Immature natural killer cell (primary cell): ENCODE measurements around the gene DHODH. TPM values are rescaled to one million over a fixed set of nuclear protein-coding genes. Genes with fewer than 3 reads are reported as not detected.
"Not testable (repeated sequence)": the region's sequence is repeated elsewhere in the genome, so short reads cannot be mapped to it uniquely, and the experiment has no call there.

ENCODE experiments used
- DNase-seq, 3 donors: peaks; one replicate each; pipeline ENCODE4 v3.0.0; 2022; ENCODE audit warnings: mixed read lengths in 1 of 3
- H3K27ac Mint-ChIP-seq, 6 donors: one replicate each; pipeline ENCODE4 v1.8.0; 2020; ENCODE audit warnings: mixed read lengths in 6 of 6, mild to moderate bottlenecking in 5 of 6, inconsistent platforms in 4 of 6, moderate library complexity in 3 of 6
- H3K27me3 Mint-ChIP-seq, 3 donors: one replicate each; pipeline ENCODE4 v1.8.0; 2020 to 2021; ENCODE audit warnings: low read depth in 3 of 3, mild to moderate bottlenecking in 3 of 3, mixed read lengths in 3 of 3, moderate library complexity in 3 of 3, inconsistent platforms in 1 of 3
- H3K36me3 Mint-ChIP-seq, 3 donors: one replicate each; pipeline ENCODE4 v1.8.0; 2020; ENCODE audit warnings: mixed read lengths in 3 of 3, inconsistent platforms in 2 of 3, mild to moderate bottlenecking in 2 of 3
- H3K4me1 Mint-ChIP-seq, 2 donors: one replicate each; pipeline ENCODE4 v1.8.0; 2020; ENCODE audit warnings: inconsistent platforms in 2 of 2, mild to moderate bottlenecking in 2 of 2, mixed read lengths in 2 of 2, moderate library complexity in 1 of 2
- H3K4me3 Mint-ChIP-seq, 5 donors: one replicate each; pipeline ENCODE4 v1.8.0; 2020; ENCODE audit warnings: mild to moderate bottlenecking in 5 of 5, mixed read lengths in 5 of 5, inconsistent platforms in 3 of 5, moderate library complexity in 3 of 5
- H3K9me3 Mint-ChIP-seq, 6 donors: one replicate each; pipeline ENCODE4 v1.8.0; 2020; ENCODE audit warnings: mild to moderate bottlenecking in 6 of 6, mixed read lengths in 6 of 6, inconsistent platforms in 4 of 6, moderate library complexity in 3 of 6
- polyA plus RNA-seq, 3 donors: library from polyadenylated mRNA; unstranded; fragments of 300-500 nt; fragmentation: Illumina TruSeq; gene quantifications; one replicate each; pipeline ENCODE4 v1.2.3, GENCODE V29; 2021

The DHODH gene
- polyA plus RNA-seq, 3 donors from 2014 or later = 0.34 to 7.2 (median 5.9) TPM

DNA sequence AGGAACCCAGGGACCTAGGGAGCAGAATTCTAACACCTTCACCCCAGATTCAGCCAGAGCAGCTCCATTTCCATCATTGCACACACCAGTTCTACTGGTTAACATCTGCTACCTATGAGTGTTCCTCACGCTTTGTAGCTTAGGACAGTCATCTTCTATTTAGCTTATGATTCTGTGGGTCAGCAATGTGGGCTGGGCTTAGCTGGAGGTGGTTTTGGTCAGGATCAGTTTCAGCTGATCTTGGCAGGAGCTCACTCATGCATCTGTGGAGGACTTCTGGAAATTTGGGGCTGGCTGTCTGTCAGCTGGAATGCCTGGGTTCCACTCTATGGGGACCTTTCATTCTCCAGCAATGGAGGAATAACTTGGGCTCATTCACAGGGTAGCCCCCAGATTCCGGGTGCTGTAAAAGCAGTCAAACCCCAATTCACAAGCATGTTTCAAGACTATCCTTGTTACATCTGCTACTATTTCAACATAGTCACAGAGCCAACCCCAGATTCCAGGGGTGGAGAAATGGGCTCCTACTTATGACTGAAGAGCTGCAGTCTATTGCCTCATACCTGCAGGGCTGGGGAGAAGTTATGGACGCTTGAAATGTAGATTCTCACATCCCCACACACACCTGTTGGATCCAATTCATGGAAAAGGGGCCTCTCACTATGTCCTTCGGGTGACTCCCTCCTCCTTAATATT lies 42.4 kb downstream of the DHODH start:
- no peaks in the 10 kb centered on the region for H3K4me1 Mint-ChIP-seq
- H3K4me3 Mint-ChIP-seq = no peak overlapping the region
- no peaks in the 10 kb centered on the region for H3K27me3 Mint-ChIP-seq
- no peak overlapping the region for H3K27ac Mint-ChIP-seq
- peaks cover 6 to 17% (median 8%) of the 10 kb centered on the region in 3 donors for H3K36me3 Mint-ChIP-seq
- peaks cover 0 to 18% (median 11%) of the 10 kb centered on the region in 6 donors for H3K9me3 Mint-ChIP-seq
- no peak for DNase-seq

DNA sequence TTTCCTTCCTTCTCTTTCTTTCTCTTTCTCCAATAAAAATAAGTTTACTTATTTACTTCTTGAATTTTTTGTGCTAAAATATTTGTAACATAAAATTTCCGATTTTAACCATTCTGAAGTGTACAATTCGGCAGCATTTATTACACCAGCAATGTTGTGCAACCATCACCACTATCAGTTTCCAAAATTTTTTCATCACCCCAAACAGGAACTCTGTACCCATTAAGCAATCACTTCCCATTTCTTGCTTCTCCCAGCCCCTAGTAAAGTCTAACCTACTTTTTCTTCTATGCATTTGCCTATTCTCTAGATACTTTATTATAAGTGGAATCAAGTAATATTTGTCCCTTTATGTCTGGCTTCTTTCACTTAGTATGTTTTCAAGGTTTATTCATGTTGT lies 43.3 kb downstream of the DHODH start:
- DNase-seq = no peak
- H3K36me3 Mint-ChIP-seq = peaks cover 6 to 17% (median 8%) of the 10 kb centered on the region in 3 donors
- no peak overlapping the region for H3K27ac Mint-ChIP-seq
- no peaks in the 10 kb centered on the region for H3K27me3 Mint-ChIP-seq
- no peaks in the 10 kb centered on the region for H3K4me1 Mint-ChIP-seq
- H3K4me3 Mint-ChIP-seq = no peak overlapping the region
- peaks cover 0 to 18% (median 11%) of the 10 kb centered on the region in 6 donors for H3K9me3 Mint-ChIP-seq

- not testable (repeated sequence) for H3K4me3 Mint-ChIP-seq, H3K36me3 Mint-ChIP-seq, DNase-seq, H3K4me1 Mint-ChIP-seq, H3K27ac Mint-ChIP-seq, H3K27me3 Mint-ChIP-seq
- H3K9me3 Mint-ChIP-seq = peaks cover 0 to 11% (median 6%) of the 10 kb centered on the region in 6 donors
Measured at GRCh38 chr16:72054254-72054847, 45.8 kb downstream of the DHODH start, which contains the start of gene HP. TSS of gene HP (plus strand) at chr16:72054505. CDS start at chr16:72054653, 148 bp downstream.

GRCh38 chr16:72055911-72056310 lies 47.4 kb downstream of the DHODH start:
- peaks cover 0 to 4% (median 0%) of the 10 kb centered on the region in 3 donors for H3K36me3 Mint-ChIP-seq
- peaks cover 0 to 2% (median 0%) of the 10 kb centered on the region in 6 donors for H3K9me3 Mint-ChIP-seq
- no peak overlapping the region for H3K27ac Mint-ChIP-seq
- no peaks in the 10 kb centered on the region for H3K4me1 Mint-ChIP-seq
- H3K4me3 Mint-ChIP-seq = no peak overlapping the region
- H3K27me3 Mint-ChIP-seq = no peaks in the 10 kb centered on the region
- DNase-seq = no peak

DNA sequence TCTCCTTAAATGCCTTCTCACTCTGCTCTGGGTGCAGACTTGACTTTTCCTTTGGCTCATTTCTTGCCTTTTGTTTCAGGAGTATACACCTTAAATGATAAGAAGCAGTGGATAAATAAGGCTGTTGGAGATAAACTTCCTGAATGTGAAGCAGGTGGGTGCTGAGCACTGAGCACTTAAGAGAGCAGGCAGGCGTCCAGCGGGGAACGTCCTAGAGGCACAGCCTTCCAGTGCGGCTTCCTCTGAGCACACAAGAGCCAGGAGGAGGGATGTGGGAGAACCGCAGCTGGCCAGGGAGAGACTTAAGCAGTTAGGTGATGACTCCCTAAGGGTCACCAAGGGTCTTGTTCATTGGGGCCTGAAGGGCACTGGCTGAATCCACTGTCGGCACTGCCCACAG lies 48.8 kb downstream of the DHODH start:
- not testable (repeated sequence) for DNase-seq, H3K36me3 Mint-ChIP-seq, H3K9me3 Mint-ChIP-seq, H3K27me3 Mint-ChIP-seq, H3K4me1 Mint-ChIP-seq, H3K27ac Mint-ChIP-seq, H3K4me3 Mint-ChIP-seq

DNA sequence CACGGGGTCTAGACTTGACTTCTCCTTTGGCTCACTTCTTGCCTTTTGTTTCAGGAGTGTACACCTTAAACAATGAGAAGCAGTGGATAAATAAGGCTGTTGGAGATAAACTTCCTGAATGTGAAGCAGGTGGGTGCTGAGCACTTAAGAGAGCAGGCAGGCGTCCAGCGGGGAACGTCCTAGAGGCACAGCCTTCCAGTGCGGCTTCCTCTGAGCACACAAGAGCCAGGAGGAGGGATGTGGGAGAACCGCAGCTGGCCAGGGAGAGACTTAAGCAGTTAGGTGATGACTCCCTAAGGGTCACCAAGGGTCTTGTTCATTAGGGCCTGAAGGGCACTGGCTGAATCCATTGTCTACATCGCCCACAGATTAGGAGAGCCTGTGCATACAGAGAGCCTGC lies 50.5 kb downstream of the DHODH start:
- not testable (repeated sequence) for H3K36me3 Mint-ChIP-seq, H3K27ac Mint-ChIP-seq, H3K27me3 Mint-ChIP-seq, H3K9me3 Mint-ChIP-seq, DNase-seq, H3K4me3 Mint-ChIP-seq, H3K4me1 Mint-ChIP-seq

DNA sequence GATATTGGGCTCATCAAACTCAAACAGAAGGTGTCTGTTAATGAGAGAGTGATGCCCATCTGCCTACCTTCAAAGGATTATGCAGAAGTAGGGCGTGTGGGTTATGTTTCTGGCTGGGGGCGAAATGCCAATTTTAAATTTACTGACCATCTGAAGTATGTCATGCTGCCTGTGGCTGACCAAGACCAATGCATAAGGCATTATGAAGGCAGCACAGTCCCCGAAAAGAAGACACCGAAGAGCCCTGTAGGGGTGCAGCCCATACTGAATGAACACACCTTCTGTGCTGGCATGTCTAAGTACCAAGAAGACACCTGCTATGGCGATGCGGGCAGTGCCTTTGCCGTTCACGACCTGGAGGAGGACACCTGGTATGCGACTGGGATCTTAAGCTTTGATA lies 51.9 kb downstream of the DHODH start:
- H3K4me1 Mint-ChIP-seq = no peaks in the 10 kb centered on the region
- DNase-seq = no peak
- no peak overlapping the region for H3K27ac Mint-ChIP-seq
- no peak overlapping the region for H3K4me3 Mint-ChIP-seq
- peaks cover 0 to 7% (median 0%) of the 10 kb centered on the region in 3 donors for H3K36me3 Mint-ChIP-seq
- peaks cover 0 to 2% (median 1%) of the 10 kb centered on the region in 3 donors for H3K27me3 Mint-ChIP-seq
- H3K9me3 Mint-ChIP-seq = no peaks in the 10 kb centered on the region

DNA sequence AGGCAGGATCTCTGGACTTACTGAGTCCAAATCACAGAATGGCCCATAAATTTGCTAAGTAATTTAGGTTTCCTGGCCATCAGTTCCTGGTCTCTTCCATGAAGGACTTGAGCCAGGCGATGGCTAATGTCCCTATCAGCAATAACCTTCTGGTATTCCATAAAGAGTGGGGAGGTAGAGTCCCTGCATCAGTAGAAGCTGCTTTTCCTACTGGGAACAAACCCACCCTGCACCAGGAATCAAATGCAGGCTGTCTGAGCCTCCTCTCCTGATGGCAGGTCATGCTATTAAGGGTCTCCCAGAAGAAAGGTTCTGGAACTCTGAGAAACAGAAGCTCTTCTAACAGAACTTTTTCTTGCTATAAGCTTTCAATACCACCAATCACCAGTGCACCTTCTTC lies 53.0 kb downstream of the DHODH start:
- no peak overlapping the region for H3K27ac Mint-ChIP-seq
- DNase-seq = no peak
- H3K4me1 Mint-ChIP-seq = no peaks in the 10 kb centered on the region
- peaks cover 0 to 7% (median 0%) of the 10 kb centered on the region in 3 donors for H3K36me3 Mint-ChIP-seq
- no peak overlapping the region for H3K4me3 Mint-ChIP-seq
- H3K9me3 Mint-ChIP-seq = no peaks in the 10 kb centered on the region
- peaks cover 0 to 2% (median 1%) of the 10 kb centered on the region in 3 donors for H3K27me3 Mint-ChIP-seq

DNA sequence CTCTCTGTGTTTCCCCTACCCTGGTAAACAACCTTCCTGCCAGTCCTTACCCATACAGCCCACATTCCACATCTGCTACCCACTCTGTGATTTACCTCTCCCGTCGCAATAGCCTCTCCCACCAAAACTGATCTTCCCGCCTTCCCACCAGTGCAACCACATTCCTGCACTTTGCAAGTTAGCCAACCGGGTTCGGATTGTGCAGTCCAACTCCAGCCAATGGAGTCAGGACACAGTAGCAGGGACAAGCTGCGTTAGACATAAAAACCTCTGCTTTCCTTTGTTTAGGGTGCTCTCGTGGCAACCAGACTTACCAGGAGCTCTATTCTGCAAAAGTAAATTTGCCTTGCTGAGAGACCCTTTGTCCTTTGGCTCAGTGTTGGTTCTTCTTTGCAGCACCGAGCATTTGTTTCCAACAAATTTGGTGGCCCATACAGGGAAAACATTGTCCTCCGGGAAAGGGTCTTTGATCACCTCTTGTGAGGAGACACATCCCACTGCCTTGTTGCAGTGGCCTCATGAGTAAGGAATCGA lies 55.9 kb downstream of the DHODH start:
- H3K36me3 Mint-ChIP-seq = peaks cover 0 to 7% (median 0%) of the 10 kb centered on the region in 3 donors
- no peaks in the 10 kb centered on the region for H3K4me1 Mint-ChIP-seq
- no peak overlapping the region for H3K27ac Mint-ChIP-seq
- H3K27me3 Mint-ChIP-seq = peaks cover 0 to 2% (median 1%) of the 10 kb centered on the region in 3 donors
- no peak for DNase-seq
- no peak overlapping the region for H3K4me3 Mint-ChIP-seq
- no peaks in the 10 kb centered on the region for H3K9me3 Mint-ChIP-seq

- DNase-seq = peak in 2 of 3 donors; percentile 5
- Mint-ChIP-seq H3K4me1 (no peaks in the 10 kb centered on the region), H3K27ac (peak overlapping the region in 1 of 6 donors; percentile 53), H3K4me3 (no peak overlapping the region), H3K27me3 (peaks cover 0 to 2% (median 1%) of the 10 kb centered on the region in 3 donors), H3K9me3 (no peaks in the 10 kb centered on the region), H3K36me3 (peaks cover 0 to 7% (median 0%) of the 10 kb centered on the region in 3 donors)
Measured at GRCh38 chr16:72066747-72067146, 58.2 kb downstream of the DHODH start.

DNA sequence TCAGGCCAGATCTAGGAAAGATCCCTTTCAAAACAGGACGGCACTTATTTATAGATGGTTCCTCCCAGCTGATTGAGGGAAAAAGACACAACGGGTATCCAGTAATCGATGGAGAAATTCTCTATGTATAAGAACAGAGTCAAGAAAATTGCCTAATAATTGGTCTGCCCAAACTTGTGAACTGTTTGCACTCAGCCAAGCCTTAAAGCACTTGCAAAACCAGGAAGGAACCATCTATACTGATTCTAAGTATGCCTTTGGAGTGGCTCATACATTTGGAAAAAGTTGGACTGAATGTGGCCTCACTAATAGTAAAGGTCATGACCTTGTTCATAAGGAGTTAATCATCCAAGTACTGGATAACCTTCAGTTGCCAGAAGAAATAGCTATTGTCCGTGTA lies 60.4 kb downstream of the DHODH start:
- peaks cover 0 to 1% (median 0%) of the 10 kb centered on the region in 3 donors for H3K27me3 Mint-ChIP-seq
- H3K27ac Mint-ChIP-seq = no peak overlapping the region
- no peaks in the 10 kb centered on the region for H3K9me3 Mint-ChIP-seq
- no peaks in the 10 kb centered on the region for H3K4me1 Mint-ChIP-seq
- DNase-seq = no peak
- H3K36me3 Mint-ChIP-seq = peaks cover 0 to 4% (median 0%) of the 10 kb centered on the region in 3 donors
- H3K4me3 Mint-ChIP-seq = no peak overlapping the region

DNA sequence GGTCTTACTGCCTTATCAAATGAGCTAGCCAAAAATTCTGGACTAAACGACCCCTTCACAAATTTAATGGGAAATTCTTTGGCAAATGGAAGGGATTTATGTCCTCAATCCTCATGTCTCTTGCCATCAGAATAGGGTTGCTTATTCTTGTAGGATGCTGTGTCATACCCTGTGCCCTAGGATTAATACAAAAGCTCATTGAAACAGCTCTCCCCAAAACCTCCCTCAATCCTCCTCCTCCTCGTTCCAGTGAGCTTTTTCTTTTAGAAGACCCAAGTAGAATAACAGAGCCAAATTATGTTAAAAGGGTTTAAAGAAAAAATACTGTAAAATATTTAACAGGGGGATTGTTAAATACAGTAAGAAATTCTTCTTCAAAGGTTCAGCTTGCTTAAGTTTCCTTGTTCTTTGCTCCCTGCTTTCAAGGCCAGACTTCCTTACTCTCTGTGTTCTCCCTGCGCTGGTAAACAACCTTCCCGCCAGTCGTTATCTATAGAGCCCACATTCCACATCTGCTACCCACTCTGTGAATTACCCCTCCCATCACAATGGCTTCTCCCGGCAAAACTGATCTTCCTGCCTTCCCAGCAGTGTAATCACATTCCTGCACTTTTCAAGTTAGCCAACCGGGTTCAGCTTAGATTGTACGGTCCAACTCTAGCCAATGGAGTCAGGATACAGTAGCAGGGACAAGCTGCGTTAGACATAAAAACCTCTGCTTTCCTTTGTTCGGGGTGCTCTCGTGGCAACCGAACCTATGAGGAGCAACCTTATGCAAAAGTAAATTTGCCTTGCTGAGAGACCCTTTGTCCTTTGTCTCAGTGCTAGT lies 64.2 kb downstream of the DHODH start:
- H3K4me3 Mint-ChIP-seq = no peak overlapping the region

GRCh38 chr16:72073560-72074230 lies 65.2 kb downstream of the DHODH start:
- no peak for DNase-seq
- H3K27me3 Mint-ChIP-seq = peaks cover 0 to 1% (median 0%) of the 10 kb centered on the region in 3 donors
- peak overlapping the region in 1 of 6 donors; percentile 22 for H3K27ac Mint-ChIP-seq
- H3K4me3 Mint-ChIP-seq = no peak overlapping the region
- no peaks in the 10 kb centered on the region for H3K9me3 Mint-ChIP-seq
- no peaks in the 10 kb centered on the region for H3K4me1 Mint-ChIP-seq
- peaks cover 0 to 3% (median 0%) of the 10 kb centered on the region in 3 donors for H3K36me3 Mint-ChIP-seq

More for the DNA sequence above, 64.2 kb downstream of the DHODH start:
- H3K36me3 Mint-ChIP-seq = peaks cover 0 to 3% (median 0%) of the 10 kb centered on the region in 3 donors
- DNase-seq = no peak
- H3K9me3 Mint-ChIP-seq = no peaks in the 10 kb centered on the region
- H3K4me1 Mint-ChIP-seq = no peaks in the 10 kb centered on the region
- H3K27ac Mint-ChIP-seq = no peak overlapping the region
- H3K27me3 Mint-ChIP-seq = peaks cover 0 to 1% (median 0%) of the 10 kb centered on the region in 3 donors
